Activated naive CD4-positive, alpha-beta T cell treated with Interleukin-2 at 50 U/mL for 16 hours (primary cell): ENCODE results near the gene GRIN2C.
"Not testable (repeated sequence)": the region's sequence is repeated elsewhere in the genome, so short reads cannot be mapped to it uniquely, and the experiment has no call there.

Experiments
- DNase-seq: peaks from one replicate; pipeline ENCODE4 v3.0.0-alpha.2; 2020

GRIN2C gene

DNA sequence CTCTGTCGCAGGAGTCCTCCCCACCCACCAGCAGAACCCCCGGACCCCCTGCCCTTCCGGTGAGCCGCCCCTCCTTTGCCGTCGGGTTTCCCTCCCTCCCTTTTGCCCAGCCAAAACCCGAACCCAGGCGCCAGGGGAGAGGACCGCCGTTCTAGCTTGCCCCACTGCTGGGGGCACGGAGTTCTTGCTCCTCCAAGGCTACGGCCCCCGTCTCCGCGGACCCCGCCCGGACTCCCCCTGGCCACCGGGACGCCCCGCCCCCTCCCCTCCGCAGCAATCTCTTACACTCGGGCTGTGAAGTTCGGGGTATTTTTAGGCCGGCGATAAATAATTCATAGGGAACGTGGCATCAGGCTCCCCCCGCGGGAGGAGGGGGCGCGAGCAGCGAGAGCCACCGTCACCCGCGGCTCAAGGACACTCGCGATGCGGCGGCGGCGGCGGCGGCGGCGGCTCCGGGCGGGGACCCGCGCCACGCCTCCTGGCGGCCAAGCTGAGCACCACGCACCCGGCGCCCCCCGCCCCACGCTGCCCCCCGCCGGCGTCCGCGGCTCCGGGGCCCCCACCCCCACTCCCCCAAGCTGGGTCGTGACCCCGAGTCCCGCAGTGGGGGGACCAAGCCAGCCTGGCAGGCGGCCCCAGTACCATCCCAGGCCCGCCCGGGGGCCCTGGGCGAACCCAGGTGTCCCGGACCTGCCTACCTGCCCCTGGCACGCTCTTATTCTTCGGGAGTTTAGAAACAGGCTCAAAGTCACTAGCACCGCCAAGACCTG is at the start of gene GRIN2C:
Gene GRIN2C, minus strand, starts transcription at position 427 of the 770 bp plus-strand sequence. CDS start 4,793 bp downstream, outside the sequence.
- DNase-seq = peak; percentile 31

DNA sequence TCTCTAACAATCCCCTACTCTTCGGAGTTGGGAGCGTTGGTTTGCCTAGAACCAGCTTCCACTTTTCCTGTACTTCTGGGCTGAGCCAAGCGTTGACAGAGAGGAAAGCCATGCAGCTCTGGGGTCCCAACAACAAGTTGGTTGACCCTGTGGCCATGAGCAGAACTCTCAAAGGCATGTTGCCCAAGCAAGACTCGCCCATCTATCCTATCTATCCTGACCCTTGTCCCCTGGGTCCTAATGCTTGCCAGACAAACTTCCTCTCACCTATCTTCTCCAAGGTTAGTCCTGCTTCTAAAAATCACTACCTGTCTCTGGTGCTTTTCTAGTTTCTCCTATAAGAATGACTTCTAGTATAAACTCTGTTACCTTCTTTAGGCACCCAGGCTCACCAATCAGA is 49.4 kb upstream of the GRIN2C start:
- DNase-seq = not testable (repeated sequence)

DNA sequence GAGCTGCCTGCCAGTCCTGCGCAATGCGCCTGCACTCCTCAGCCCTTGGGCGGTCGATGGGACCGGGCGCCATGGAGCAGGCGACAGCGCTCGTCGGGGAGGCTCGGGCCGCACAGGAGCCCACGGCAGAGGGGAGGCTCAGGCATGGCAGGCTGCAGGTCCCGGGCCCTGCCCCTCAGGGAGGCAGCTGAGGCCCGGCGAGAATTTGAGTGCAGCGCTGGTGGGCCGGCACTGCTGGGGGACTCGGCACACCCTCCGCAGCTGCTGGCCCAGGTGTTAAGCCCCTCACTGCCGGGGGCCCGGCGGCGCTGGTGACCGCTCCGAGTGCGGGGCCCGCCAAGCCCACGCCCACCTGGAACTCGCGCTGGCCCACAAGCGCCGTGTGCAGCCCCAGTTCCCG is 47.3 kb upstream of the GRIN2C start:
- DNase-seq = no peak

DNA sequence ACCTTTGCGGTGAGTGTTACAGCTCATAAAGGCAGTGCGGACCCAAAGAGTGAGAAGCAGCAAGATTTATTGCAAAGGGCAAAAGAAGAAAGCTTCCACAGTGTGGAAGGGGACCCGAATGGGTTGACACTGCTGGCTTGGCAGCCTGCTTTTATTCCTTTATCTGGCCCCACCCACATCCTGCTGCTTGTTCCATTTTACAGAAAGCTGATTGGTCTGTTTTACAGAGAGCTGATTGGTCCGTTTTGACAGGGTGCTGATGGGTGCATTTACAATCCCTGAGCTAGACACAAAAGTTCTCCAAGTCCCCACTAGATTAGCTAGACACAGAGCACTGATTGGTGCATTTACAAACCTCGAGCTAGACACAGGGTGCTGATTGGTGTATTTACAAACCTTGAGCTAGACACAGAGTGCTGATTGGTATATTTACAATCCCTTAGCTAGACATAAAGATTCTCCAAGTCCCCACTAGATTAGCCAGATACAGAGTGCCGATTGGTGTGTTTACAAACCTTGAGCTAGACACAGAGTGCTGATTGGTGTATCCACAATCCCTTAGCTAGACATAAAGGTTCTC is 46.6 kb upstream of the GRIN2C start:
- DNase-seq = not testable (repeated sequence)

DNA sequence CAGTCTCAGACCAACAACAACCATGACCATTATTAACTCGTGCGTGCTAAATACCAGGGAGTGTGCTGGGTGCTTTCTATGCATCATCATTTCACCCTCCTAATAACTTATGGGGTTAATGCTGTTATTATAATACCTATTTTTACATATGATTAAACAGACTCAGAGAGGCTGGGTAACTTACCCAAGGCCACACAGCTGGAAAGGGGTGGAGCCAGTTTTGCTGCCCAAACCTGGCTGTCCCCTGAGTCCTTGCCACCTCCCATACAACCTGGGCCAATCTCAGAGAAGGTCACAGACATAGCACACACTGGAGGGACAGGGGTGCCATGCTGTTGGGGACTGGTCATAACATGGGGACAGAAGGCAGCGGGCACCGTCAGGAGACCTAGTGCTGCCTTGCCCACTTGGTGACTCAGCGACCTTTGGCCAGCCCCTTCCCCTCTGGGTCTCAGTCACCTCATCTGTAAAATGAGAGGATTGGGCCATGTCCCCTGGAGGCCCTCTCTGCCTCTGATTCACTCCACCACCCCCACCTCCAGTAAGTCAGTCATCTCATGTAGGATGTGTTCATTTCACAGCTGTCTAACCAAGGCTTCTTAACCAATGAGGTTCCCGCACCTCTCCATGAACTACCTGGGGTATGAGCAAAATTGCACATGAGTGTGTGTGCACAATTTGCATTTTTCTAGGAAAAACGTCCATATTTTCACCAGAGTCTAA is 45.2 kb upstream of the GRIN2C start:
- no peak for DNase-seq

DNA sequence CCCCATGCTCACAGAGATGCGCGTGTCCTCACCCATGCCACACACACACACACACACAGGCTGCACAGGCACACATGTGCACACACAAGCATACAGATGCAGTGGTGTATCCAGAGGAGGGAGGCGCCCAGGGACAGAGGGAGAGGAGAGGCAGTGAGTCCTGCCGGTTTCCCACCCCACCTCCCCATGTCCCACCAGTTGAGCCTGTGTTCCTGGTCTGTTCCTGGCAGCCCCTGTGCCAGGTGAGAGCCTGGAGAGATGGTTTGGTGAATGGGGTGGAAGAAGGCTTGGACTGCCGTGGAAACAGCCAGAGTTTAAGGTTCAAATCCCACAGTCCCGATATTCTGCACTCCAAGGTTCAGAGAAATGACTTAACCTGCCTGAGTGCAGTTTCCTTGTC is 44.0 kb upstream of the GRIN2C start:
- no peak for DNase-seq

DNA sequence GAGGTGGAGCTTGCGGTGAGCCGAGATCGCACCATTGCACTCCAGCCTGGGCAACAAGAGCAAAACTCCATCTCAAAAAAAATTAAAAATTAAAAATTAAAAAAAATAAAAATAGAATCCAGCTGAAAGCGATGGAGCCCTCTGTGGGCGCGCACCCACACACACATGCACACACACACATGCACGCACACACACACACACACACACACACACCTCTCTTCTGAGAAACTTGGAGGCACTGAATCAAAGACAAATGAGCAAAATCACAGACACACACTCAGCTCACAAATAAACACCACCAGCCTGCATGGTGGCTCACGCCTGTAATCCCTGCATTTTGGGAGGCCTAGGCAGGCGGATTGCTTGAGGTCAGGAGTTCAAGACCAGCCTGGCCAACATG is 43.3 kb upstream of the GRIN2C start:
- no peak for DNase-seq

DNA sequence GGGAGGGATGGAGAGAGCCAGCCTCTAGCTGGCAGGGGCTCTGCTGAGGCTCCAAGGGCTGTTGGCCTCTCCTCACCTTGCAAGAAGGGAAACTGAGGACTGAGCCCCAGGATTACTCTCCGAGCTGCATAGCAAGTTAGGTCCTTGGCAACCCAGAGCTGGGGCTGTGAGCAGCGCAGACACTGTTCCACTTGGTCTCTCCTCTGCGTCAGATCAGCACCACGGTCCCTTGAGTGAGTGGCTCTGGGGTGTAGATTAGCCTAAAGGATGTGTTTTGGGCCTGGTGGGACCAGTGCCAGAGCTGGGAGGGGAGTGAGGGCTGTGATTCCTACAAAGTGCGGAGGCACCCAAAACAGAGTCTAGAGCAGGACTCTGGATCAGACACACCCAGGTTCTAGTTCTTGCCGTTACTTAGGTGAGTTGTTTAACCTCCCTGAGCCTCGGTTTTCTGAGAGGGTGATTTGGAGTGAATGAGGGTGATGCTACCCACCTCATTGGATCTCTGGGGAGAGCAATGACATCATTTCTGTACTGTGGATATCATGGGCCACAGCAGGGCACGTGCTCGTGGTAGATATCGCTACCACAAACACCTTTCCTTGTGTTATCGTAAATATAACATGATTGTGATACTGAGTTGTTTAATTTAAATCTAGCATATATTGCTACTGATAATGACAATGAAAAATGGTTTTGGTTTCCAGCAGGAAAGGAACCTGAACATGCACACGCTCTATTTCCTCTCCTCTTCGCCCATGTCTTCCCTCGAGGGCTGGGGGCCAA is 41.9 kb upstream of the GRIN2C start:
- no peak for DNase-seq

DNA sequence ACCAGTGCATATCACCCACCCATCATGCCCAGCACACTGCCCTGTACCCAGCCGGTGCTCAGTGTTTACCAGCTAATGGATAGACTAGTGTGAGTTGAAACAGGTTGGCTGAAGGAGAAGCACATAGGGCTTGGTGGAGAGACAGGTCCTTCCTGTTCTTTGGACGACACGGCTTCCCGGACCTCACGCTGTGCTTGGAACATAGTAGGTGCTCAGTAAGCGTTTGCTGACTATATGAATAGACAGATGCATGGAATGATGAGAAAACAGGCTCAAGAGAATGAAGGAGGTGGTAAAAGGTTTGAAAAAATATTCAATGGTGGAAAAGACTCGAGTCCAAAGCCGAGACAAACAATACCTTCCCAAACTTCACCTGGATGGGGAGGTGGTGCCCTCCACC is 40.5 kb upstream of the GRIN2C start:
- no peak for DNase-seq

DNA sequence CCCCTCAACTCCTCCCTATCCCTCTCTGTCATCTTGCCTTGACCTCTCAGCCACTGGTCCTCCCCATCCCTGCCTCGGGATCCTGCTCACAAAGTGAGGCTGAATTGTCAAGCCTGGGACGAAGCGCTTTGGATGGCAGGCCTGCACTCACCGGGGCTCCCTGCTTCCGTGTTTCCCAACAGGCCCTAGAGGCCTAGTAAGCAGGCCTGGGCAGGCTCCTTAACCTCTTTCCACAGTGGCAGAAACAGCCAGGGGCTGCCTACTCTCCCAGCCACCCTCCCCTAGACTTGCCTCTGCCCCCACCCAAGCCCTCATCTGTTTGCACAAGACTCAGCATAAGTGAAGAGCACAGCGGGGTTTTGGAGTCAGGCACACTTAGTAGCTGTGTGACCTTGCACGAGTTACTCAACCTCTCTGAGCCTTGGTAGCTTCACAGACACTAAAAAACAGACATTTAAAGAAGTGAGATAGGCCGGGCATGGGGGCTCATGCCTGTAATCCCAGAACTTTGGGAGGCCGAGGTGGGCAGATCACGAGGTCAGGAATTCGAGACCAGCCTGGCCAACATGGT is 38.8 kb upstream of the GRIN2C start:
- DNase-seq = no peak

DNA sequence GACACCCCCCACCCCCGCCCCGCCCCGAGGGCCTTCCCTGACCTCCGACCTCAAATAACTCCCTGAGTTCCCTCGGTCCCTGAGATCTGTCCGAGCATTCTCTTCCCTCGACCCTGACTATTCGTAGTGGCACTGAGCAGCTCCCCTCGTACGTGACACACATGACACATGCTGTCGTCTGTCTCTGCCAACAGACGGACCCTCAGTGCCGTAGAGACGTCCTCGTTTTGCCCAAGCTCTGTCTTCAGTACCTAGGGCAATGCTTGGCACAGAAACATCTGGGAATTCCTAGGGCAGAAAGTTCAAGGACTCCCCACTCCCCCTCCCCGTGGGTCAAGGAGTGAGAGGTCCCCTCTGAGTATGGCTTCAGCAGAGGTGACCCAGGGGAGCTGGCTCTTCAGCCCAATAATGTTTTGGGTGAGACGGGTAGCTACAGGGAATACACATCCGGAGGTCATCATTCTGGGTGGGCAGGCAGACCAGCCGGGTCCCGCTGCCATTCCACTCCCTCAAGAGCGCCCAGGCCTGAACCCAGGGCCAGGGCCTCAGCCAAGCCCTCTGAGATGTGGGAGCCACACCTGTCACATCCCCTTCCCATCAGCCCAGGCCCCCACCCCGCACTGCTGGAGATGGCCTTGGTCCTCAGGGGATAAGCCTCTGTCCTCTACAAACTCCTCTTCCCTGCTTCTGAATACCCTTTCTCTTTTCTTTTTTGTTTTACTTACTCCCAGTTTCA is 34.4 kb upstream of the GRIN2C start:
- no peak for DNase-seq

DNA sequence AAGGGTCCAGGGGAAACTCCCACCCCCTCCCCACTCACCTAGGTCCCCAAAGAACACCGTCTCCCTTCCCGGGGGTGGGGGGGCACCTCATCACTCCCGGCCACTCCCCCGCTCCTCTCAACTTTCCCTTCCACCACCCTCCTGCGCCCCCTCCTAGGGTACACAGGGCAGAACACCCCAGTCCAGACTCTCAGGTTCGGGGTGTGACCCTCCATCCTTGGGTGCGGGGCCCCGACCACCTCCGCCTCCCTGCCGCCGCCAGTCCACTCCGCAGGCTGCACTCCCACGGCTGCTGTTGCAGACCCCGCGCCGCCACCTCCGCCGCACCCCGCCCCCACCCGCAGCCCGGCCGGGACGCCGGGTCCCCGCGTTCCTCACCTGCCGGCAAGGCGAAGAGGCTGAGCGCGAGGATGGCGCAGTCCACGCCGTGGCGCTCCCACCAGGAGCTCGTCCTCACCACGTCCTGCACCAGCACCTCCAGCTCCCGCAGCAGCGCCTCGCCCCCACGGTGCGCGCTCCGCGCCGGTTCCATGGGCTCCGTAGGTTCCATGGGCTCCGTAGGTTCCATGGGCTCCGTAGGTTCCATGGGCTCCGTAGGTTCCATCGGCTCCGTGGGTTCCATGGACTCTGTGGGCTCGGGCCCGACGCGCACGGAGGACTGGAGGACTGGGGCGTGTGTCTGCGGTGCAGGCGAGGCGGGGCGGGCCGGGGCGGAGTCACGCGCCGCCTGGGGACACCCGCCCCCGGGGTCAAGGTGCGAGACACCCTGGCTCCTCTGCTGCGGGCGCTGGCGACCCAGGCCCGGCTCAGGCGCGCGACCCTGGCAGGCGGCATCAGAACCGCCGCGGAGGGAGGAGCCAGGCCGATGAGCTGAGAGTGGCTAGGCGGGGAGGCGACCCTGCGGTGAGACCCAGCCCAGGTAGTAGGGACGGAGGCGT is 33.6 kb upstream of the GRIN2C start, which contains the start of gene FADS6:
Gene FADS6, minus strand, starts transcription at position 660 of the 938 bp plus-strand sequence. Its CDS starts 38 bp downstream, at position 622.
- DNase-seq = no peak

DNA sequence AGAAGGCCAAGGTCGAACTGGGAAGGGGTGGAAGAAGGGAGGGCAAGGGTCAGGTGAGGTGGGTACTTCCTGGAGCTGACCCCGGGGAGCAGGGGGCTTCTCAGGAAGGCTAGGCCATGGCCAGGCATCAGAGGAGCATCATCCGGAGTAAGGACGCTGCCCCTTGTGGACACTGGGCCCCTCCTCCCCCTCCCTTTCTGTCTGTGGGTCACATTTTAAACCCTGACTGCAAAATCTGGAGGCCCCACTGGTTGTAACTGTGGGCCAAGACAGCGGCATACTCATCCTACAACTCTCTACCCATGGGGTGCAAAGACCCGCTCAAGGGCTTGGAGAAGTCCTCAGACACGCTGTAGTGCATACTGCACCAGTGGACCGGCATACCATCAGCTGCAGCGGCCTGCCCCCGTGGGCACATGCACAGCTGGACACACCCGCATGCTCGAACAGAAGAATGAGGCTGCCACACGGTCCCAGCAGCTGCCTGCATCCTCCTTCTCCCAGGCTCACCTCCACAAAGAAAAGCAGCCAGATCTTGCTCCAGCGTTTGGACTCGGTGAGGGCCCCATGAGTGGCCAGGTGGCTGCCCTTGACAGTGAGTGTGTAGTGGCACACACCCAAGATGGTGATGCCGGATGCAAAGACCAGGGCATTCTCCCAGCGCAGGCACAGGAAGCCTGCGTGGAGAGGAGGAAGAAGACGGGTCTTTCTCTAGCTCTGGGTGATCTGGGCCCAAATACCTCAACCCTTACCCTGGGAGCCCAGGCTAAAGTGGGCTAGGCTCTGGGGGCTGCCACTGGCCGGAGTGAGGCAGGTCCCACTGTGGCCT is 32.5 kb upstream of the GRIN2C start:
- DNase-seq = no peak

DNA sequence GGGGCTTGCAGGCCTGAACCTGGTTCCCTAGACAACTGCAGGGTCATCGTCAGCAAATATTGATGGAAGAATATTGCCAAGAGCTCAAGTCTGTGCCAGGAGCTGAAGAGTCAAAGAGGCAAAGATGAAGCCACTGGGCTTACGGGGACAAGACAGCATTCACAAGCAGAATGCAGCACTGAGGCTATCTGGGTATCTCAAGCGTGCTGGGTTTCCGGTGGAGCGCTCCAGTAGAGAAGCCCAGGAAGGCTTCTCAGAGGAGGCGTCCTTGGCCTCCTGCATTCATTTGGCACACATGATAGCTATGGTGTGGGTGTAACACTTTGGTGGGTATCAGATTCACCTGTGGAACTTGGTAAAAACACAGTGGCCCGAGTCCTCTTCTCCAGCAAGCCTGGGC is 30.9 kb upstream of the GRIN2C start:
- no peak for DNase-seq

DNA sequence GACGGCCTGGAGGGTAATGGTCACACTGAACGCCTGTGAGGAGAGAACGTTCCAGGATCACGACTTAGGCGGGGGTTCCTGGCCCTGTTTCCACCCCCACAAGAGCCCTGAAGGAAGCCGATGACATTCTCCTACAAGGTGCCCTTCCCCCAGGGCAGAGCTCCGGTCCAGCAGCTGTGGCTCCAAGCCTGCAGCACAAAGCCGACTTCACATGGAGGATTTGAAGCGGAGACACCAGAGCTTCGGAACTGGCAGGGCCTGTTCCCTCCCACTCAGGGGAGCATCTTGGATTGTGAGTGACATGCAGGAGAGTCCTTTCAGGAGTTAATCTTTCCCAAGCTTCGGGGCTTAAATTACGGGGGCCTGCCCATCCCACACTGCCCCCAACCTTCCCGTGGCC is 28.8 kb upstream of the GRIN2C start:
- no peak for DNase-seq

DNA sequence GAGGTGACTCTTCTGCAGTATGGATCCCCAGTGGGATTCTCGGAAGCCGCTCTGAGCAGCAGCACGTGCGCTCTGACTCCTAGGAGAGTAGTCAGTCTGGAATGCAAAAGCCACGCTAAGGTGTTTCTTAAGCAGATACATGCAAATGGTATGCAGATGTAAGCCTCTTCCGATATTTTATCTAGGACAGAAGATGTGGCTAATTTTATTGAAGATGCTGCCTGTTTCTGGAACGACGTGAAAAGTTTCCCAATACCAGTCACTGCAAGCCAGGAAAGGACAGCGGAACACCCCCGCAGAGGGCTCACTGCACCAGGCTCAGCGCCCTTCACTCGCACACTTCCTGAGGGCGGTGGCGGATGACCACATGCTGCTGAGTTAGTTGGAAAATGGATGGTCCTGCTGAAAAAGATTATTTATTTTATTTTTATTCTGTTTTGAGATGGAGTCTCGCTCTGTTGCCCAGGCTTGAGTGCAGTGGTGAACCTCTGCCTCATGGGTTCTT is 23.6 kb upstream of the GRIN2C start:
- DNase-seq = no peak

DNA sequence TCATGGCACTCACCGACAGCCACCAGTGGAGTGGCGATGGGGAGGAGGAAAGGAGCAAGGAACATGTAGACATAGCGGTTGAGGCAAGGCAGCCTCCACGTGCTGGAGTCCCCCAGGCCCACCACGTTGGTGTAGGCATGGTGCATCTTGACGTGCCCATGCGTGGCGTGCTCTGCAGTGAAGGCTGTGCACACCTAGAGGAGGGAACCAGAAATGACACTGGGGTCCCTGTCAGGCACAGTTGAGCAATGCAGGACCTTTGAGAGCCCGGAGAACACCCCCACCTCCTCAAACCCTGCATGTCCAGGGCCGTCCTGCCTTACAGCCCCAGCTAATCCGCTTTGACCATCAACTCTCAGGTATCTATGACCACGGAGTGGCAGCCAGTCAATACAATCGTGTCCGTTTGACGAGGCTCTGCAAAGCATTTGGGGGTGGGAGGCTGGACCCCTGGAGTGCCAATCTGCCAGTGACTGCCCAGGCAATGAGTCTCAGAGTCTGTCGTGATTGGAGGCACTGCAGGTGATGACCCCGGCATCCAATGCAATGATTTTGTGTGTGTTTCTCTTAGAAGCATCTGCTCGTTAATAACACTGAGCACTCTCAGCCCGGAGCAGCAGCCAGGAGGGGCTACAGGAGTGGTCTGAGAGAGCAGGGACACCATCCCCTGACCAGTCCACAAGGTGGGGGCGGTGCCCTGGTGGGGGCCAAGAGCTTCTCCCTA is 23.0 kb upstream of the GRIN2C start:
- no peak for DNase-seq

DNA sequence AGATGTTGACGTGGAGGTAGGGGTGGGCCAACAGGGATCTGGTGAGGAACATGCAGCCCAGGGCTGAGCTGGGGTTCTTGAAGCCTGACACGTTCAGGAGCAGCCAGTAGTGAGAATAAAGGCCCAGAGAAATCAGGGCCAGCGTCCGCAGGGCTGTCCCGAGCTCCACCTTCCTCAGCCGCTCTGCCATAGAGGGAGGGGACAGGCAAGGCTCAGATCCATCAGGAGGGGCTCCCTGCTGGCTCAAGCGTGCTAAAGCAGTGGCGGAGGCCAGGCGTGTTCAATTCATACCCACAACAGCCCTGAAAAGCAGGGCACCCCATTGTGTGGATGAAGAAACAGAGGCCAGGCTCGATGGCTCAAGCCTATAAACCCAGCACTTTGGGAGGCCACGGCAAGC is 21.4 kb upstream of the GRIN2C start:
- DNase-seq = no peak

DNA sequence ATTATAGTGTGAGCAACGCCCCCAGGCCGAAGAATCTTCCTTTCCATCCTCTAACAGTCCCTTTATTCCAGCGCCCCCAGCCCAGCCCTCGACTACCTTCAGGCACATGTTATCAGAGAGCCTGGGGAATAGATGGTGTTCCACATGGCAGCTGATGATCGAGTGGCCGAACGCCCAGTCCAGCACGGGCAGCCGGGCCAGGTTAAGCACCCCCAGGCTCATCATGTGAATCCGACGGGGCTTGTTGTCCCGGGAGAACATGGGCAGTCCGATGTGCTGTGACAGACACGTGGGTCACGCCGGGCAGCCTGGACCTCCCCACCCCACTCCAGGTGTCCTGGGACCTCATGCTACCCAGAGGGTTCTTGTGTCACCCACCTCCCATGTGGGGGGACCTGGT is 19.6 kb upstream of the GRIN2C start:
- DNase-seq = no peak
